Measurements from ENCODE around the gene ENPP1. TPM values are rescaled to one million over a fixed set of nuclear protein-coding genes. Genes with fewer than 3 reads are reported as not detected.
A peak's percentile ranks its signal among the peaks of the same experiment; 100 is the strongest.

Gene ENPP1
- total and polyA plus RNA-seq, 2 of the 4 experiments (the other 2 are of a cell fraction), result 10.9 to 38.9 TPM

- no peak overlapping the region for H3K4me3 ChIP-seq (ENCODE audit: insufficient read depth, low read depth, low read length)
- no TSS peak for BruUV-seq (replicated peaks)
- no peak overlapping the region for H2AK5ac ChIP-seq (ENCODE audit: low read depth, low read length)
- DNase-seq, result peak; percentile 46
- H4K91ac ChIP-seq (ENCODE audit: insufficient read depth, low read depth, low read length), result no peak overlapping the region
- H3K9me1 ChIP-seq (ENCODE audit: insufficient read depth, low read length), result no peaks in the 10 kb centered on the region
- no peak overlapping the region for H2BK20ac ChIP-seq (ENCODE audit: low read depth, low read length)
- ChIA-PET CTCF (no interaction called here), POLR2A (ENCODE audit: unreplicated experiment) (no interaction called here)
- H4K8ac ChIP-seq (ENCODE audit: low read depth in 2 of 2, low read length in 2 of 2), result no peak overlapping the region
- dilution Hi-C loops (cut with HindIII; ENCODE audit: low sequenced_read_pairs, unreplicated experiment) (no loop called here), in situ Hi-C loops (cut with MboI; ENCODE audit: low sequenced_read_pairs) (no loop called here), intact Hi-C loops (cut with micrococcal nuclease) (no loop called here)
- H2BK120ac ChIP-seq (ENCODE audit: low read depth, low read length), result no peak overlapping the region
- H3K14ac ChIP-seq (replicated peaks; ENCODE audit: low read depth, low read length), result no peak overlapping the region
- H3K27ac ChIP-seq (ENCODE audit: insufficient read depth, low read length), result no peak overlapping the region
- no peak overlapping the region for H3K18ac ChIP-seq (ENCODE audit: low read depth, low read length)
- no peak for ATAC-seq (ENCODE audit: low read depth)
- no peak overlapping the region for H3K23ac ChIP-seq (ENCODE audit: low read depth, low read length)
- H4K20me1 ChIP-seq (ENCODE audit: insufficient read depth, low read length), result no peaks in the 10 kb centered on the region
- H4K5ac ChIP-seq (ENCODE audit: low read depth, low read length), result no peak overlapping the region
- H3K36me3 ChIP-seq (ENCODE audit: control insufficient read depth, insufficient read depth, low read length), result no peaks in the 10 kb centered on the region
- H3K4me2 ChIP-seq (ENCODE audit: low read depth, low read length), result no peak overlapping the region
- no peak overlapping the region for H2BK5ac ChIP-seq (ENCODE audit: low read depth, low read length, poor library complexity, severe bottlenecking)
- H3K9ac ChIP-seq (ENCODE audit: low read depth, low read length), result no peak overlapping the region
- H2BK15ac ChIP-seq (ENCODE audit: low read depth, low read length), result no peak overlapping the region
- no peaks in the 10 kb centered on the region for H3K27me3 ChIP-seq (ENCODE audit: control insufficient read depth, insufficient read depth, low read length)
- H3K79me1 ChIP-seq (ENCODE audit: low read depth in 1 of 2, low read length in 2 of 2), result peaks cover 0 to 15% of the 10 kb centered on the region in 2 experiments; a peak in 3 of 4 replicates
- no peaks in the 10 kb centered on the region for H3K4me1 ChIP-seq (ENCODE audit: control insufficient read depth, insufficient read depth, low read length)
- H2AFZ ChIP-seq (replicated peaks; ENCODE audit: low read length, poor library complexity), result no peak overlapping the region
- H3K56ac ChIP-seq (ENCODE audit: extremely low read depth, insufficient read depth, low read length), result no peak overlapping the region
- no peak for TF ChIP-seq CTCF (conservative IDR thresholded peaks at IDR 0.05; ENCODE audit: low read depth, low read length)
- TF ChIP-seq MAFK (IDR thresholded peaks at IDR 0.05; ENCODE audit: low read depth, low read length), result peak; percentile 93
- no peak for TF ChIP-seq NFE2L2 (IDR thresholded peaks at IDR 0.05; ENCODE audit: low read depth, low read length)
- no peak for TF ChIP-seq RAD21 (IDR thresholded peaks at IDR 0.05; ENCODE audit: low read length)
- TF ChIP-seq RCOR1 (IDR thresholded peaks at IDR 0.05; ENCODE audit: insufficient replicate concordance, low read length), result no peak
- H2AK9ac ChIP-seq (replicated peaks; ENCODE audit: low read depth, low read length, poor library complexity), result no peak overlapping the region
- H3K9me3 ChIP-seq (ENCODE audit: control insufficient read depth, insufficient read depth, low read length), result no peaks in the 10 kb centered on the region
- H3K4ac ChIP-seq (ENCODE audit: low read depth, low read length), result no peak overlapping the region
- WGBS, 2 experiments (ENCODE audit: extremely low coverage in 2 of 2, insufficient read length in 1 of 2), result no CpG with 5 or more reads among the region's 4 CpGs
Observed at GRCh38 chr6:131831392-131831791, 23.6 kb downstream of the ENPP1 start.

Measured in IMR-90 (cell line).